Retinal pigment epithelial cell (primary cell): Measurements from ENCODE around the gene SPACA4.
A peak's percentile ranks its signal among the peaks of the same experiment; 100 is the strongest.

ENCODE experiments used
- DNase-seq: peaks from one replicate; pipeline ENCODE4 v3.0.0-alpha.2; 2010; ENCODE audit warnings: low read depth
- H3K4me3 ChIP-seq: 2 replicates; pipeline ENCODE4 v1.5.1; 2011; ENCODE audit warnings: mild to moderate bottlenecking, low read length, control low read depth, moderate library complexity
- TF ChIP-seq, protein P1 (sequence below): conservative IDR thresholded peaks from 2 replicates; pipeline ENCODE4 v1.5.1; 2011; ENCODE audit warnings: low read depth, low read length, control low read depth, inconsistent platforms

SPACA4 gene

DNA sequence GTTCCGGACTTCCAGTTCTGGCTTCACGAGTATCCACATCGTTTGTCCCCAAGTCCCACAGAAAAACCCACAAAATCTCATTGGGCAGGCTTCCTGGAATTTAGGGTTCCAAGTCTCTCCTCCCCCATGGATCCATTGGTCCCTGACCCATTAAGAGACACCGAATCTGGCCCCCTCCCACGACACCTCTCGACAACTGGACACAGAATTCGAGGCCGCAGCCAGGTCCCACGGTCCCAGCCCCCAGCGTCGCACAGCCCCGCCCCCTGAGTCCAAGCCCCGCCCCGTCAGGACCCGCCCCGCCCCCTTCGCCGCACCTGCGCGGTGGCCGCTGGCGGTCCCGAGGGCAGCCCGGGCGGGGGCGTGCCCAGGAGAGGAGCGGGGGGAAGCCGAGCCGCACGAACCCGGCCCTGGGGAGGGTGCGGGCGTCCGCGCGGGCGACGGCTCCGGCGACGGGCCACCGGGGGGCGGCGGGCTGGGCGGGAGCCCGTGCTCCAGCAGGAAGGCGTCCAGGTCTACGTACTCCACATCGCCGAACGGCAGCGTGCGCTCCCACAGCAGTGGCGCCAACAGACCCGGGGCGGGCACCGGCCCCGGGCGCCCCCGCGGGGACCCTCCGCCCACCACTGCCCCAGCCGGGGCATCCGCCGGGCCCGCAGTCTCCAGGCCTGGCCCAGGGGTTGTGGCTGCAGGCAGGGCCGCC, 28.9 kb downstream of the SPACA4 start:
- peak overlapping the region; percentile 83 for H3K4me3 ChIP-seq
- TF ChIP-seq, protein P1, sequence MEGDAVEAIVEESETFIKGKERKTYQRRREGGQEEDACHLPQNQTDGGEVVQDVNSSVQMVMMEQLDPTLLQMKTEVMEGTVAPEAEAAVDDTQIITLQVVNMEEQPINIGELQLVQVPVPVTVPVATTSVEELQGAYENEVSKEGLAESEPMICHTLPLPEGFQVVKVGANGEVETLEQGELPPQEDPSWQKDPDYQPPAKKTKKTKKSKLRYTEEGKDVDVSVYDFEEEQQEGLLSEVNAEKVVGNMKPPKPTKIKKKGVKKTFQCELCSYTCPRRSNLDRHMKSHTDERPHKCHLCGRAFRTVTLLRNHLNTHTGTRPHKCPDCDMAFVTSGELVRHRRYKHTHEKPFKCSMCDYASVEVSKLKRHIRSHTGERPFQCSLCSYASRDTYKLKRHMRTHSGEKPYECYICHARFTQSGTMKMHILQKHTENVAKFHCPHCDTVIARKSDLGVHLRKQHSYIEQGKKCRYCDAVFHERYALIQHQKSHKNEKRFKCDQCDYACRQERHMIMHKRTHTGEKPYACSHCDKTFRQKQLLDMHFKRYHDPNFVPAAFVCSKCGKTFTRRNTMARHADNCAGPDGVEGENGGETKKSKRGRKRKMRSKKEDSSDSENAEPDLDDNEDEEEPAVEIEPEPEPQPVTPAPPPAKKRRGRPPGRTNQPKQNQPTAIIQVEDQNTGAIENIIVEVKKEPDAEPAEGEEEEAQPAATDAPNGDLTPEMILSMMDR: no peak
- no peak for DNase-seq

DNA sequence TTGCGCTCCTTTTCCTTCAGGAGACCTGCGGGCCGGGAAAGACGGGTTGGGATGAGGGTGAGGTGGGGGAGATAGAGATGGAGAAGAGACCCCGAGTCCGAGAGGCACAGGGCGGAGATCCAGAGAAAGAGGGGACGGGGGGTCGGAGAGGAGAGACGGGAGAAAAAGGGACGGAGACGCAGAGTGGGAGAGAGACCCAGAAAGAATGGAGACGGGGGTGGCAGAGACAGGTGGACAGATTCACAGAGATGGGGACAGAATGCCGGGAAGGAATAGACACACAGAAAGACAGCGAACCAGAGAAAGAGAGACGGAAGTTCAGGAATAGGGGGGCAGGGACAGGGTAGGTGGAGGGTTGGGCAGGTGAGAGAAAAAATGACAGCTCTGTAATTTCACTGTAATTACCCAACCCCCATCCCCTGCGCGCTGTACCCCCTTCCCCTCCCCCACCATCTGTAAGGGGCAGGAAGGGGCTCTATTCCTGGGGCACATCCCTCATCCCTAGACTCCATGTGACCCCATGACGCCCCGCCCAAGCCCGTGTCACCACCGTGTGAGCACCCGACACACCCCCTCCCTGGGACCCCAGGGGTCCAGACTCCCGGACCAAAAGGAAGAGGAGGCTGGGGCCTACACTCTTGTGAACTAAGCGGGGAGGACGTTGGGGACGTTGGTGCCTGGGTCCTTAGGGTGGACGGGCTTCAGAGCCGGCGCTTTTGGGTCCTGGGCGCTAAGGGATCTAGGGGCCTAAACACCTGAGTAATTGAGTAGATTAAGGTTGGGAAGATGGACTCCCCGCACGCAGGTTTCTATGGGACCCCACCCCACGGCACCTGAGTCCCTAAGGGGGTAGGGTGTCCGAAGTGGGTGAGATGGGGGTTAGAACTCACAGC, 29.7 kb downstream of the SPACA4 start:
- H3K4me3 ChIP-seq: peak overlapping the region; percentile 83
- TF ChIP-seq, protein P1: no peak
- no peak for DNase-seq

DNA sequence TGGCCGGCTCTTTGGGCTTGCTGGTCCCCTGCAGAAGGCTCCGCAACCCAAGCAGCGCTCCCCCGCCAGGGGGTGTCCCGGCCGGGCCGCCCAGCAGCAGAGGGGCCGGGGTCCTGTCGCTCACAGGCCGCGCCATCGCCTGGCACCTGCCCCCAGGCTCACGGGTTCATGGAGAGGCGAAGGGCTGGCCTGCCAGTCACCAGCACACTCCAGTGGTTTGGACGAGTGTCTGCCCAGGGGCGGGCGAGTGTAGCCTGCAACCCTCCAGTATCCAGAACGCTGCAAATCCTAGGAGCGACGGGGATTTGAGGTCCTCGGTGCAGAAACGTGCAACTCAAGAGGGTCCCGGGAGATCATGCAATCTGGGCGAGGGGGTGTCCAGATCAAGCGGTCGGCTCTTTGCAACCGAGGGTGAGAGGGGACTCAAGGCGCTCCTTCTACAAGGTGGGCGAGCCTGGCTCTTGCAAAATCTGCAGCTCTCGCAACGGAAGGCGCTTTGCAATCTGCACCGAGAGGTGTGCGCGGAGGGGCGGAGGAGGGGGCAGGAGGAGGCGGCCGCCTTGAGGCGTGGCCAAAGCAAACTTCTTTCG, 30.4 kb downstream of the SPACA4 start, which contains the start of gene DBP:
DBP (minus strand) TSS at position 521 of the 590 bp plus-strand sequence; CDS start at position 136, 385 bp downstream.
- peak within 1 kb of the TSS; percentile 83 for H3K4me3 ChIP-seq
- DNase-seq: no peak
- TF ChIP-seq, protein P1: peak; percentile 31

DNA sequence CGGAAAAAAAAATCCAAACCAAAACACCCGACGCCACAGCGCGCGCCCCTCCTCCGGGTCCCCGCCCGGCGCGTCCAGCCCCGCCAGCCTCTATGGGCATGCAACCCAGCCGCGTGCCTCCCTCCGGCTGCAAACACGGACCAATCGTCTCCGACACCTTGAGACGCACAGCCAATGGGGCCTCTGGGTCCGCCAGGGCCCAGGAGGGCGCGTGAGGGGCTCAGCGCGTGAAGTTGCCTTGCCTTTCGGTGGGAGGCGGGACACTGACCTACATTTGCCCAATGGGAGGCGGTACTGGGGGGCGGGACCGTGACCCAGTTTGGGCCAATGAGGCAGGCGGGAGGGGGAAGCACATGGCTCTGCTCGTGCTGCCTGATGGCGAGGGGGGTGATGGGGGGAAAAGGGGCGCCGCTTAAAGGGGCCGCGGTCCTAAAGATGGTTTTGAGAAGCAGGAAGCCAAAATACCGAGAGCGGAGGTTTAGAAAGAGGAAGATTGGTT, 31.0 kb downstream of the SPACA4 start:
- H3K4me3 ChIP-seq: peak overlapping the region; percentile 83
- peak; percentile 99 for DNase-seq

DNA sequence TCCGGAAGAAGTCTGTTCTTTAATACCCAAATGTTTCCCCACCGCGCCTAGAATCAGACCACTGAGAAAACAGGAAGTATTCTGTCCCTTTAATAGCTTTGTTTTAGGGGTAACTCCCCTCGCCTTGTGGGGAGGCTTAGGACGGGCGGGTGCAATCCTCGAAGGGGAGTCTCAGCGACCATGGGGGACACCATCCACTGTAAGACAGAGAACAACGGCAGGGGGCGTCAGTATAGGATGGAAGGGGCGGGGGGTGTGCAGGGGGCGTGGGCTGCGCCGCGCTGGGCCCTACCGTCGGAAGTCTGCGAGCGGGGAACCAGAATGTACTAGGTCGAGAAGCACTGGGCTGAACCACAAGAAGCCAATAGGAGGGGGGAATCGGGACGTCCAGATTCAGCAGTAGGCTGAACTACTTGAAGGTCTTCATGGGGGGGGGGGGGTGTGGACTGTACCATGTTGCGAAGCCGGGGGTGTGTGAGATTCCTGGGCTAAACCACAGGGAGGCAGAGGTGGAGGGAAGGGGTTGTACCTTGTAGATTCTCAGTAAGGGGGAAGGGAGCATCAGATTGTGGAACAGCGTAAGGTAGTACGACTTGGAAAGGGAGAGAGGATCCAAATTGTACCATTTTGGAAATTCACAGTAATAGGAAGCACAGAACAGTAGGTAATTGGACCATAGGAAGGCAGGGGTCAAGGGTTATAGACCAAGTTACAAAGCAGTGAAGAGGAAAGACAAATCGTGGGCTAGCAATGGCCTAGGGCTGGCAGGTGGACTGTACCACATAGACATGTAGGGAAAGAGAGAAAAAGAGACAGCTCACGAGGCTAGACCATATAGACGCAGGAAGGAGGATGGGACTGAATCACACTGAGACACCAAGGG, 31.6 kb downstream of the SPACA4 start:
- TF ChIP-seq, protein P1: peak; percentile 26
- peak overlapping the region; percentile 57 for H3K4me3 ChIP-seq
- peak; percentile 92 for DNase-seq

More for the DNA sequence above, 31.0 kb downstream of the SPACA4 start:
- TF ChIP-seq, protein P1: no peak

DNA sequence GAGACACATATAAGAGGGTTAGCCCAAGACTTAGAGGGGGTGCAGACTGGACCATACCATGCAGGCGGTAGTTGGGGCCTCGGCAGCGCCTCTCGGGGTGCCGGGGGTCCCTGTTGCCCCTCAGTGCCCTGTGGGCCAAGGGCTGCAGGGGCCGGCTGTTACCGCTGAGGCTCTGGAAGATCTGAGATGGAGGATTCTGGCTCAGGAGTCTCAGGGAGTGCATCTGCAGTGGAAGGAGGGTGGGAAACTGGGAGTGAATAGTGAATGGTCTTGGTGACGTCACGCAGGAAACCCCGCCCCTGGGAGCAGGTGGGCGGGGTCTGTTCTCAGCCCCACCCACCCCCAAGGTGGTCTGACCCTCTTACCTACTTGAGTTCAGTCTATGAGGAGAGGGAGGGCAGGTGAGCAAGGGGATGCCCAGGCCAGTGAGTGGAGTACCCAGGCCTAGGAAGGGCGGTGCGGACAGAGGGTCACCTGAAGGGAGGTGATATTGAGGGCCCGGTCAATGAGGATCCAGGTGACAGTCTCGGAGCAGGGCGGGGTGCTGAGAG, 32.4 kb downstream of the SPACA4 start:
- no peak for DNase-seq
- TF ChIP-seq, protein P1: no peak
- no peak overlapping the region for H3K4me3 ChIP-seq
